K562 (cell line): ENCODE results near the gene LTA. TPM values are rescaled to one million over a fixed set of nuclear protein-coding genes. Genes with fewer than 3 reads are reported as not detected.

Experiments
- ATF4 ChIP-seq: fragments of 450-650 bp; formaldehyde crosslinking; IDR thresholded peaks from 2 replicates; pipeline ENCODE4 v1.4.0; 2022; ENCODE audit warnings: mild to moderate bottlenecking, moderate library complexity
- ETV6 ChIP-seq, 3 experiments: fragments of 150-350 bp in 1 of 3; sonication (generic) in 1 of 3; formaldehyde crosslinking in 1 of 3; IDR thresholded peaks; 2 replicates each; pipeline versions ENCODE4 v1.6.1 to v1.8.0; 2014 to 2022; ENCODE audit warnings: borderline replicate concordance in 2 of 3, low read depth in 2 of 3, antibody characterized with exemption in 1 of 3, low read length in 1 of 3, mild to moderate bottlenecking in 1 of 3, missing genetic modification reagents in 1 of 3
- FOXK1 ChIP-seq: sonication (generic); formaldehyde crosslinking; IDR thresholded peaks from 2 replicates; pipeline ENCODE4 v1.8.0; 2022; ENCODE audit warnings: missing genetic modification reagents, mild to moderate bottlenecking, borderline replicate concordance
- JUND ChIP-seq, 2 experiments: IDR thresholded peaks; 2 replicates in 1 of 2; 3 replicates in 1 of 2; pipeline ENCODE4 v1.6.1; 2011; ENCODE audit warnings: borderline replicate concordance in 2 of 2, low read depth in 2 of 2, low read length in 2 of 2, improper control_type of control experiment in 1 of 2, missing biosample characterization in 1 of 2, missing genetic modification characterization in 1 of 2, missing genetic modification reagents in 1 of 2
- KAT7 ChIP-seq: sonication (generic); formaldehyde crosslinking; IDR thresholded peaks from 2 replicates; pipeline ENCODE4 v1.8.0; 2022; ENCODE audit warnings: missing genetic modification reagents, mild to moderate bottlenecking, borderline replicate concordance
- KDM2B ChIP-seq: fragments of 250-450 bp; sonication (Bioruptor Pico); IDR thresholded peaks from 2 replicates; pipeline ENCODE4 v1.8.0; 2021; ENCODE audit warnings: mild to moderate bottlenecking, moderate library complexity
- MTA2 ChIP-seq: fragments of 450-650 bp; IDR thresholded peaks from 2 replicates; pipeline ENCODE4 v1.6.1; 2016; ENCODE audit warnings: low read depth
- MTA3 ChIP-seq: fragments of 450-650 bp; formaldehyde crosslinking; IDR thresholded peaks from 2 replicates; pipeline ENCODE4 v1.6.1; 2017; ENCODE audit warnings: mild to moderate bottlenecking, borderline replicate concordance
- NR0B1 ChIP-seq: fragments of 450-650 bp; IDR thresholded peaks from one replicate; pipeline ENCODE4 v1.6.1; 2018; ENCODE audit warnings: mild to moderate bottlenecking, moderate library complexity; ENCODE audit not compliant: partially characterized antibody
- SRF ChIP-seq, 2 experiments: fragments of 250-450, 450-650 bp in 1 of 2; sonication (Bioruptor Pico) in 1 of 2; sonication (generic) in 1 of 2; formaldehyde crosslinking; IDR thresholded peaks; 2 replicates each; pipeline versions ENCODE4 v1.5.0 to v1.5.1; 2020 to 2022; ENCODE audit warnings: mild to moderate bottlenecking in 1 of 2, missing genetic modification reagents in 1 of 2
- TRIM24 ChIP-seq, 2 experiments: fragments of 450-650 bp; IDR thresholded peaks; 2 replicates each; pipeline ENCODE4 v1.6.1; 2016
- ZFP91 ChIP-seq: sonication (generic); formaldehyde crosslinking; IDR thresholded peaks from 2 replicates; pipeline ENCODE4 v1.8.0; 2022; ENCODE audit warnings: mild to moderate bottlenecking, missing genetic modification reagents
- ZNF699 ChIP-seq: fragments of 250-450 bp; sonication (Bioruptor Pico); IDR thresholded peaks from 2 replicates; pipeline ENCODE4 v1.8.0; 2021; ENCODE audit warnings: mild to moderate bottlenecking, moderate library complexity; ENCODE audit not compliant: insufficient replicate concordance
- polyA plus RNA-seq, 8 experiments: library from polyadenylated mRNA; depleted of rRNA in 4 of 8; stranded (reverse) in 5 of 8; unstranded in 3 of 8; fragments of >200 nt; fragmentation: Nextera tagmentation in 2 of 8; fragmentation: Illumina TruSeq in 1 of 8; extraction: Ambion mirVana in 2 of 8; extraction: Trizol in 1 of 8; gene quantifications; 2 replicates each; pipeline versions ENCODE4 v1.2.1 to v1.2.3, GENCODE V29; 2011 to 2014; ENCODE audit warnings: inconsistent platforms in 1 of 8, missing spikeins in 1 of 8
- total RNA-seq, 7 experiments: library from RNA; depleted of rRNA in 6 of 7; stranded (reverse); fragments of >200 nt in 6 of 7; fragmentation: Illumina TruSeq in 2 of 7; extraction: Trizol in 2 of 7; gene quantifications; 2 replicates each; pipeline versions ENCODE4 v1.2.1 to v1.2.3, GENCODE V29; 2011 to 2021; ENCODE audit warnings: low replicate concordance in 1 of 7

Gene LTA
- total and polyA plus RNA-seq, 9 of the 15 experiments (the other 6 are each of a cell fraction or from before 2014, with no cell fraction given), result 0.80 TPM; not detected in 8

- TF ChIP-seq MTA3 (peak; percentile 95), KDM2B (CRISPR knock-in tag) (peak; percentile 70), NR0B1 (no peak), SRF (CRISPR knock-in tag; IDR thresholded peaks at IDR 0.05) (peak in 1 of 2 experiments; percentile 38; a peak in 1 of 4 replicates), ETV6 (IDR thresholded peaks at IDR 0.05; ENCODE audit: borderline replicate concordance in 1 of 2, low read depth in 2 of 2, low read length in 1 of 2) (no peak), ETV6 (CRISPR knock-in tag; IDR thresholded peaks at IDR 0.05; ENCODE audit: borderline replicate concordance) (no peak), ATF4 (CRISPR knock-in tag) (peak; percentile 27; the same call in 1 of the 2 replicates), ZFP91 (CRISPR knock-in tag) (peak; percentile 78; the same call in 1 of the 2 replicates), KAT7 (CRISPR knock-in tag) (peak; percentile 87), JUND (IDR thresholded peaks at IDR 0.05; ENCODE audit: borderline replicate concordance, low read depth, low read length) (peak; percentile 77), JUND (tag; IDR thresholded peaks at IDR 0.05; ENCODE audit: borderline replicate concordance, low read depth, low read length) (no peak), TRIM24 (IDR thresholded peaks at IDR 0.05) (peak in 1 of 2 experiments; percentile 46; a peak in 1 of 4 replicates), MTA2 (0 out of 2 replicates have a peak, but pooled peaks have one; percentile 19), ZNF699 (no peak), FOXK1 (CRISPR knock-in tag) (no peak; the same call in 1 of the 2 replicates)
Observed at GRCh38 chr6:31580807-31581433, 8.8 kb downstream of the LTA start (continued).
